HEK293 (cell line): ENCODE measurements around the gene CHCHD5.

ENCODE experiments used
- ATF2 ChIP-seq: fragments of 450-650 bp; formaldehyde crosslinking; IDR thresholded peaks from 2 replicates; pipeline ENCODE4 v1.5.1; 2016; ENCODE audit warnings: missing biosample characterization, missing genetic modification characterization, low read depth
- CTCF ChIP-seq: fragments of 450-650 bp; formaldehyde crosslinking; IDR thresholded peaks from 2 replicates; pipeline ENCODE4 v1.5.1; 2016; ENCODE audit warnings: missing biosample characterization, missing genetic modification characterization
- SALL2 ChIP-seq: fragments of 450-650 bp; formaldehyde crosslinking; IDR thresholded peaks from 2 replicates; pipeline ENCODE4 v1.5.0; 2017; ENCODE audit warnings: missing biosample characterization, mild to moderate bottlenecking, missing genetic modification characterization, borderline replicate concordance
- ZBTB11 ChIP-seq: fragments of 450-650 bp; formaldehyde crosslinking; conservative IDR thresholded peaks from 2 replicates; pipeline ENCODE4 v1.5.1; 2016; ENCODE audit warnings: low read depth, missing biosample characterization, missing genetic modification characterization
- ZNF292 ChIP-seq: fragments of 450-650 bp; formaldehyde crosslinking; IDR thresholded peaks from 2 replicates; pipeline ENCODE4 v1.5.1; 2016; ENCODE audit warnings: low read depth, missing biosample characterization, missing genetic modification characterization, borderline replicate concordance
- ZNF639 ChIP-seq: fragments of 450-650 bp; formaldehyde crosslinking; IDR thresholded peaks from 2 replicates; pipeline ENCODE4 v1.5.1; 2016; ENCODE audit warnings: missing biosample characterization, missing genetic modification characterization
- ZNF777 ChIP-seq: fragments of 450-650 bp; formaldehyde crosslinking; IDR thresholded peaks from 2 replicates; pipeline ENCODE4 v1.5.1; 2017; ENCODE audit warnings: missing biosample characterization, missing genetic modification characterization, borderline replicate concordance
- ZNF791 ChIP-seq: fragments of 450-650 bp; formaldehyde crosslinking; IDR thresholded peaks from 2 replicates; pipeline ENCODE4 v1.5.1; 2016; ENCODE audit warnings: missing biosample characterization, missing genetic modification characterization

- TF ChIP-seq ZNF639 (tag by site-specific recombination) (no peak), SALL2 (no peak), ZBTB11 (tag by site-specific recombination) (no peak), CTCF (tag by site-specific recombination) (no peak), ZNF777 (tag by site-specific recombination) (no peak), ATF2 (tag by site-specific recombination) (no peak), ZNF791 (no peak), ZNF292 (no peak)
Observed at GRCh38 chr2:112580084-112580483, 4.3 kb upstream of the CHCHD5 start.
